ENCODE data around the gene TCIRG1. TPM values are rescaled to one million over a fixed set of nuclear protein-coding genes. Genes with fewer than 3 reads are reported as not detected.

TCIRG1 gene
- total RNA-seq, 6 experiments from 2014 or later: 39.4 to 97.1 (median 69.3) TPM

DNA sequence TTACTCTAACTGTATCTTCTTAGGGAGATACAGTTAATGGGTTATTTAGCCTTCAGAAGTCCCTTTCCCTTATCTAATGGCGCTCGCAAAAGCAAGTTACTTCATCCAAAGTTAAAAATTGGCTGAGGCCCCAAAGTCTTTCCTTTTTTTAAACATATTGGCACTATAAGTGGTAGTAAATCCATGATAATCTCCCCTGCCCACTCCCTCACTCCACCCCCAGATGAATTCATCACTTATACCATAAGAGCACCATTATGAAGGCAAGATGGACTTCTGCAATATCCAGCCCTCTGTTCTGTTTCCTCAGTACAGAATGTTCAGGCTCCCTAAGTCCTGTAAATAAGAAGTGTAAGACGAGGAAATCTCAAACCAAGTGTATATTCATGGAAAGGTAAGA lies 44.7 kb downstream of the TCIRG1 start:
- TF ChIP-seq POLR2A (IDR thresholded peaks at IDR 0.05): no peak
- TF ChIP-seq, protein P1, sequence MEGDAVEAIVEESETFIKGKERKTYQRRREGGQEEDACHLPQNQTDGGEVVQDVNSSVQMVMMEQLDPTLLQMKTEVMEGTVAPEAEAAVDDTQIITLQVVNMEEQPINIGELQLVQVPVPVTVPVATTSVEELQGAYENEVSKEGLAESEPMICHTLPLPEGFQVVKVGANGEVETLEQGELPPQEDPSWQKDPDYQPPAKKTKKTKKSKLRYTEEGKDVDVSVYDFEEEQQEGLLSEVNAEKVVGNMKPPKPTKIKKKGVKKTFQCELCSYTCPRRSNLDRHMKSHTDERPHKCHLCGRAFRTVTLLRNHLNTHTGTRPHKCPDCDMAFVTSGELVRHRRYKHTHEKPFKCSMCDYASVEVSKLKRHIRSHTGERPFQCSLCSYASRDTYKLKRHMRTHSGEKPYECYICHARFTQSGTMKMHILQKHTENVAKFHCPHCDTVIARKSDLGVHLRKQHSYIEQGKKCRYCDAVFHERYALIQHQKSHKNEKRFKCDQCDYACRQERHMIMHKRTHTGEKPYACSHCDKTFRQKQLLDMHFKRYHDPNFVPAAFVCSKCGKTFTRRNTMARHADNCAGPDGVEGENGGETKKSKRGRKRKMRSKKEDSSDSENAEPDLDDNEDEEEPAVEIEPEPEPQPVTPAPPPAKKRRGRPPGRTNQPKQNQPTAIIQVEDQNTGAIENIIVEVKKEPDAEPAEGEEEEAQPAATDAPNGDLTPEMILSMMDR (IDR thresholded peaks at IDR 0.05): no peak
- DNase-seq (no peak), ATAC-seq (no peak)
- Histone ChIP-seq H3K4me1 (peaks cover 0 to 11% (median 3%) of the 10 kb centered on the region in 4 donors), H3K27ac (no peak overlapping the region), H3K27me3 (no peaks in the 10 kb centered on the region), H3K9me3 (no peaks in the 10 kb centered on the region), H3K4me3 (no peak overlapping the region), H3K36me3 (peaks cover 0 to 8% (median 5%) of the 10 kb centered on the region in 4 donors)
- intact Hi-C loops (cut with DNase I): no loop called here
- 55% methylated on average over 3 of the region's 3 CpGs for WGBS (ENCODE audit: insufficient coverage, low coverage, low lambda C conversion rate, missing lambda C conversion rate)

DNA sequence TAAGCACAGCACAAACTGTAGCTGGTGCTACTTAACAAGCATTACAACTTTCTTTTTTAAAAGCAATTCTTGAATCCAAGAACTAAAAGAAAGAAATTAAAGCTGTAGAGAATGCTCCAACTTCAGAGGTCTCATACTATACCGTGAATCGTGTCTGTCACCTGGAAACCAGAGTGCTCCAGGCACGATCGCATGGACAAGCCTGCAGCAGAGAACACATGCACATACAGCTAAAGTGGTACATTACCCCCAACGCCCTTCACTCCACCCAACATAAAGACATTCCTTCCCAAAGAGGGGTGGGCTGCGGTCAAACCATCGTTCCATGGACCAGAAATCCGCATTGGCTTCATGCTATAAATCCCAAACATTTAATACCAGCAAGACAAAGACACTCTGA lies 50.9 kb downstream of the TCIRG1 start:
- Histone ChIP-seq H3K27ac (no peak overlapping the region), H3K9me3 (no peaks in the 10 kb centered on the region), H3K27me3 (no peaks in the 10 kb centered on the region), H3K4me3 (no peak overlapping the region), H3K36me3 (peaks cover 0 to 4% (median 0%) of the 10 kb centered on the region in 4 donors), H3K4me1 (peaks cover 0 to 3% (median 0%) of the 10 kb centered on the region in 4 donors)
- TF ChIP-seq, protein P1 (IDR thresholded peaks at IDR 0.05): no peak
- no peak for TF ChIP-seq POLR2A (IDR thresholded peaks at IDR 0.05)
- WGBS (ENCODE audit: insufficient coverage, low coverage, low lambda C conversion rate, missing lambda C conversion rate): 99% methylated on average over 8 of the region's 8 CpGs
- ATAC-seq: no peak
- intact Hi-C loops (cut with DNase I): no loop called here
- no peak for DNase-seq

DNA sequence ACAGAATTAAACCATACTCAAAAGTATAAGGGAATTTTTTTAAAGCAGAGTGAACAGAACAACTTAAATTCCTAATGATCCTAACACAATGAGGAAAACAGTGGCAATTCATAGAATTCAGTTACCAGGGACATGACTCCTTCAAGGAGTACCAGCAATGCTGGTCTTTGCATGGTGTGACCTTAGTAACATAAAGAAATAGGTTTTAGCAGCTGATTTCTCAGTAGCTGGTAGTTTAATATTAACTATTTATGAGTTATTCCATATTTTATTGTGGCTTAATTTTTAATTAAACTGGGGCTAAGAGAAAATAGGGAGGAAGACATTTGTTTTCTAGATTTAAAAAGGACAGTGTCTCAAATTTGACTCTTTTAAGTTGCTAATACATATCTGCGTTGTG lies 51.5 kb downstream of the TCIRG1 start:
- peaks cover 0 to 3% (median 0%) of the 10 kb centered on the region in 4 donors for H3K4me1 ChIP-seq
- H3K4me3 ChIP-seq: no peak overlapping the region
- WGBS (ENCODE audit: insufficient coverage, low coverage, low lambda C conversion rate, missing lambda C conversion rate): 65% methylated on average over 1 of the region's 1 CpG
- H3K27me3 ChIP-seq: no peaks in the 10 kb centered on the region
- TF ChIP-seq, protein P1 (IDR thresholded peaks at IDR 0.05): no peak
- TF ChIP-seq POLR2A (IDR thresholded peaks at IDR 0.05): no peak
- intact Hi-C loops (cut with DNase I): no loop called here
- DNase-seq: no peak
- no peaks in the 10 kb centered on the region for H3K9me3 ChIP-seq
- H3K36me3 ChIP-seq: peaks cover 0 to 4% (median 0%) of the 10 kb centered on the region in 4 donors
- H3K27ac ChIP-seq: peak overlapping the region in 1 of 3 donors; percentile 21
- no peak for ATAC-seq

DNA sequence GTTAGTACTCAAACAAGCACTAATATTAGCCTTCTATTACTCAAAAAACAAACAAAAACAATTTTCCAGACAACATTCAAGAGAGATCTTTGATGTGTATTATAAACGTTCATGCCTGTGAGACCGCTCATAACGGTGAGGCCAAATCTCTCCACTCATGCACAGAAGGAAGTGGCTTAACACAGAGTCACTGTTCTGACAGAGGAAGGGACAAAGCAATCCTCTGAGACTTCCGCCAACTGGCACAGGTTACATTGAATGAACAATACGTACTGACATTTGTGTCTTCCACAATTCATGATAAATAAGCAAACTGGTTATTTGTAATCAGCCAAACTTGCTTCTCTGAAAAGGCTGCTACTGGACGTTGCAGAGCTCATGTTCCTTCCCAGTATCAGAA lies 51.9 kb downstream of the TCIRG1 start:
- DNase-seq: no peak
- WGBS (ENCODE audit: insufficient coverage, low coverage, low lambda C conversion rate, missing lambda C conversion rate): 43% methylated on average over 6 of the region's 6 CpGs
- intact Hi-C loops (cut with DNase I): no loop called here

More for the DNA sequence above, 51.9 kb downstream of the TCIRG1 start:
- peaks cover 0 to 4% (median 0%) of the 10 kb centered on the region in 4 donors for H3K36me3 ChIP-seq
- no peaks in the 10 kb centered on the region for H3K9me3 ChIP-seq
- no peaks in the 10 kb centered on the region for H3K27me3 ChIP-seq
- H3K4me1 ChIP-seq: peaks cover 0 to 3% (median 0%) of the 10 kb centered on the region in 4 donors
- TF ChIP-seq, protein P1 (IDR thresholded peaks at IDR 0.05): no peak
- no peak for TF ChIP-seq POLR2A (IDR thresholded peaks at IDR 0.05)
- peak; percentile 68 to 89 (median 85) for ATAC-seq
- H3K27ac ChIP-seq: peak overlapping the region in 1 of 3 donors; percentile 21
- no peak overlapping the region for H3K4me3 ChIP-seq
